NCI-H2107 treated with DMSO at 0.1 percent for 48 hours (cell line): ENCODE measurements around the gene RPL23.
A peak's percentile ranks its signal among the peaks of the same experiment; 100 is the strongest.

Experiments used
- DNase-seq: peaks from one replicate; lab custom pipeline; 2025; ENCODE audit not compliant: unreplicated experiment; lab: John Stamatoyannopoulos, UW

RPL23 gene

GRCh38 chr17:38799501-38800236 is 53.9 kb downstream of the RPL23 start, which contains the start of gene PIP4K2B:
TSS of gene PIP4K2B (minus strand) at chr17:38799556. CDS start at chr17:38799424, 132 bp downstream.
- peak; percentile 91 for DNase-seq

- no peak for DNase-seq
Observed at GRCh38 chr17:38798614-38799500, 54.7 kb downstream of the RPL23 start.
